A549 (cell line): ENCODE measurements around the gene RBKS. TPM values are rescaled to one million over a fixed set of nuclear protein-coding genes. Genes with fewer than 3 reads are reported as not detected.

Source experiments
- ATAC-seq, 2 experiments: fragments of 200-7000 bp in 1 of 2; fragments of >200 bp in 1 of 2; cut with Nextera tagmentation in 1 of 2; cut with Tn5 transposase in 1 of 2; 3 replicates each; pipeline versions ENCODE4 v1.8.0 to v1.9.1; 2018 to 2020; ENCODE audit warnings: mild to moderate bottlenecking in 1 of 2, moderate library complexity in 1 of 2
- CTCF ChIA-PET: fragments of 300-600 bp; sonication (Branson Sonifier 250); formaldehyde crosslinking; extraction: SDS; loops from one replicate; lab custom pipeline; 2021; ENCODE audit warnings: antibody characterized with exemption, inconsistent platforms; lab: Yijun Ruan, JAX
- POLR2A ChIA-PET: fragments of 350-600 bp; formaldehyde crosslinking; extraction: SDS; loops from one replicate; lab custom pipeline; 2021; ENCODE audit warnings: antibody characterized with exemption, inconsistent platforms; lab: Yijun Ruan, JAX
- DNase-seq, 2 experiments: peaks; one replicate each; pipeline versions ENCODE4 v3.0.0 to v3.0.0-alpha.2; 2011 to 2016; ENCODE audit warnings: low read depth in 1 of 2, low spot score in 1 of 2
- FAIRE-seq: peaks from 2 replicates; lab custom pipeline; 2011; peaks lifted over from hg19 to GRCh38; lab: Jason Lieb, UNC
- H3K27ac ChIP-seq, 2 experiments: fragments of >200 bp; sonication (Bioruptor Twin); formaldehyde crosslinking; 3 replicates each; pipeline ENCODE4 v1.5.1; 2016 to 2017
- H3K4me1 ChIP-seq: fragments of >200 bp; sonication (Bioruptor Twin); formaldehyde crosslinking; 3 replicates; pipeline ENCODE4 v1.6.1; 2016
- H3K4me2 ChIP-seq: fragments of >200 bp; sonication (Bioruptor Twin); formaldehyde crosslinking; 3 replicates; pipeline ENCODE4 v1.6.1; 2016
- H3K4me3 ChIP-seq: fragments of >200 bp; sonication (Bioruptor Twin); formaldehyde crosslinking; 3 replicates; pipeline ENCODE4 v1.5.1; 2016
- H3K9me3 ChIP-seq: fragments of >200 bp; sonication (Bioruptor Twin); formaldehyde crosslinking; 3 replicates; pipeline ENCODE4 v1.6.1; 2016
- BCL3 ChIP-seq: fragments of >200 bp; sonication (Bioruptor Twin); formaldehyde crosslinking; IDR thresholded peaks from 3 replicates; pipeline ENCODE4 v1.6.1; 2016
- BHLHE40 ChIP-seq: IDR thresholded peaks from 2 replicates; pipeline ENCODE4 v1.6.1; 2012; ENCODE audit warnings: low read depth, low read length, inconsistent platforms
- CBX2 ChIP-seq: fragments of 200-600 bp; sonication (generic); IDR thresholded peaks from 2 replicates; pipeline ENCODE4 v1.6.1; 2016; ENCODE audit warnings: low read depth, mild to moderate bottlenecking, borderline replicate concordance
- CHD4 ChIP-seq: fragments of 200-600 bp; sonication (generic); IDR thresholded peaks from 2 replicates; pipeline ENCODE4 v1.6.1; 2016; ENCODE audit warnings: antibody characterized with exemption, mild to moderate bottlenecking, borderline replicate concordance
- CTCF ChIP-seq: fragments of >200 bp; sonication (Bioruptor Twin); formaldehyde crosslinking; IDR thresholded peaks from 3 replicates; pipeline ENCODE4 v1.5.1; 2016
- EP300 ChIP-seq, 2 experiments: fragments of >200 bp; sonication (Bioruptor Twin); formaldehyde crosslinking; IDR thresholded peaks; 2 replicates in 1 of 2; 3 replicates in 1 of 2; pipeline ENCODE4 v1.6.1; 2016 to 2017
- ESRRA ChIP-seq: fragments of 150-350 bp; IDR thresholded peaks from 2 replicates; pipeline ENCODE4 v1.6.1; 2014; ENCODE audit warnings: mild to moderate bottlenecking, low read length, borderline replicate concordance
- FOSB ChIP-seq: fragments of 250-450 bp; sonication (Bioruptor Pico); IDR thresholded peaks from 2 replicates; pipeline ENCODE4 v1.5.0; 2020; ENCODE audit warnings: mild to moderate bottlenecking, moderate library complexity
- FOXS1 ChIP-seq: fragments of 250-450 bp; sonication (Bioruptor Pico); IDR thresholded peaks from 2 replicates; pipeline ENCODE4 v1.5.0; 2020; ENCODE audit warnings: mild to moderate bottlenecking, moderate library complexity
- GATA3 ChIP-seq: IDR thresholded peaks from 2 replicates; pipeline ENCODE4 v1.6.1; 2012; ENCODE audit warnings: borderline replicate concordance
- HDAC2 ChIP-seq: fragments of 200-600 bp; sonication (generic); IDR thresholded peaks from 2 replicates; pipeline ENCODE4 v1.6.1; 2016
- HEYL ChIP-seq: fragments of 250-450 bp; sonication (Bioruptor Pico); IDR thresholded peaks from 2 replicates; pipeline ENCODE4 v1.8.0; 2021; ENCODE audit warnings: mild to moderate bottlenecking, moderate library complexity
- HOXA7 ChIP-seq: fragments of 250-450 bp; sonication (Bioruptor Pico); IDR thresholded peaks from 2 replicates; pipeline ENCODE4 v1.5.0; 2020; ENCODE audit warnings: mild to moderate bottlenecking, moderate library complexity
- HOXB13 ChIP-seq: fragments of 250-450 bp; sonication (Bioruptor Pico); IDR thresholded peaks from 2 replicates; pipeline ENCODE4 v1.5.0; 2020; ENCODE audit warnings: low read depth, mild to moderate bottlenecking, moderate library complexity
- JUN ChIP-seq, 2 experiments: fragments of >200 bp; sonication (Bioruptor Twin); formaldehyde crosslinking; IDR thresholded peaks; 2 replicates in 1 of 2; 3 replicates in 1 of 2; pipeline ENCODE4 v1.6.1; 2016 to 2017
- JUNB ChIP-seq: fragments of >200 bp; sonication (Bioruptor Twin); formaldehyde crosslinking; IDR thresholded peaks from 2 replicates; pipeline ENCODE4 v1.6.1; 2016
- KDM1A ChIP-seq: fragments of 200-600 bp; sonication (generic); IDR thresholded peaks from 2 replicates; pipeline ENCODE4 v1.6.1; 2016; ENCODE audit warnings: low read depth, mild to moderate bottlenecking
- KDM5A ChIP-seq: fragments of 200-600 bp; sonication (generic); IDR thresholded peaks from 2 replicates; pipeline ENCODE4 v1.6.1; 2016; ENCODE audit warnings: antibody characterized with exemption, mild to moderate bottlenecking
- MAFK ChIP-seq: fragments of 450-650 bp; IDR thresholded peaks from 2 replicates; pipeline ENCODE4 v1.6.1; 2014; ENCODE audit not compliant: partially characterized antibody
- MAX ChIP-seq: IDR thresholded peaks from 2 replicates; pipeline ENCODE4 v1.6.1; 2012
- MYC ChIP-seq: IDR thresholded peaks from 2 replicates; pipeline ENCODE4 v1.6.1; 2012; ENCODE audit warnings: mild to moderate bottlenecking, inconsistent platforms, low read length, improper control_type of control experiment, borderline replicate concordance
- NFE2L2 ChIP-seq: fragments of 150-350 bp; conservative IDR thresholded peaks from 2 replicates; pipeline ENCODE4 v1.6.1; 2014; ENCODE audit warnings: low read length
- NR3C1 ChIP-seq: fragments of >200 bp; sonication (Bioruptor Twin); formaldehyde crosslinking; IDR thresholded peaks from 3 replicates; pipeline ENCODE4 v1.6.1; 2017
- PHF8 ChIP-seq: fragments of 200-600 bp; sonication (generic); IDR thresholded peaks from 2 replicates; pipeline ENCODE4 v1.6.1; 2016; ENCODE audit warnings: low read depth, mild to moderate bottlenecking, antibody characterized with exemption, moderate library complexity, borderline replicate concordance
- POLR2A ChIP-seq: IDR thresholded peaks from 2 replicates; pipeline ENCODE4 v1.6.1; 2012; ENCODE audit warnings: mild to moderate bottlenecking, low read length
- POLR2AphosphoS2 ChIP-seq: conservative IDR thresholded peaks from 2 replicates; pipeline ENCODE4 v1.6.1; 2012; ENCODE audit warnings: low read length, improper control_type of control experiment, inconsistent platforms
- RAD21 ChIP-seq, 2 experiments: fragments of >200 bp in 1 of 2; sonication (Bioruptor Twin) in 1 of 2; formaldehyde crosslinking in 1 of 2; IDR thresholded peaks in 1 of 2; conservative IDR thresholded peaks in 1 of 2; 2 replicates in 1 of 2; 3 replicates in 1 of 2; pipeline ENCODE4 v1.6.1; 2012 to 2018; ENCODE audit warnings: inconsistent platforms in 1 of 2
- RARB ChIP-seq: fragments of 250-450 bp; sonication (Bioruptor Pico); IDR thresholded peaks from 2 replicates; pipeline ENCODE4 v1.8.0; 2021; ENCODE audit warnings: mild to moderate bottlenecking, moderate library complexity
- RFX5 ChIP-seq: fragments of 450-650 bp; IDR thresholded peaks from 2 replicates; pipeline ENCODE4 v1.7.1; 2014; ENCODE audit warnings: antibody characterized with exemption, mild to moderate bottlenecking, moderate library complexity
- SMC3 ChIP-seq: fragments of >200 bp; sonication (Bioruptor Twin); formaldehyde crosslinking; IDR thresholded peaks from 3 replicates; pipeline ENCODE4 v1.6.1; 2018; ENCODE audit warnings: inconsistent platforms
- ZC3H11A ChIP-seq: fragments of 450-650 bp; IDR thresholded peaks from 2 replicates; pipeline ENCODE4 v1.6.1; 2014; ENCODE audit warnings: antibody characterized with exemption, mild to moderate bottlenecking
- ZNF302 ChIP-seq: fragments of 250-450 bp; sonication (Bioruptor Pico); IDR thresholded peaks from 2 replicates; pipeline ENCODE4 v1.9.0; 2021; ENCODE audit warnings: inconsistent platforms, mild to moderate bottlenecking, moderate library complexity
- ZSCAN20 ChIP-seq: fragments of 250-450 bp; sonication (Bioruptor Pico); IDR thresholded peaks from 2 replicates; pipeline ENCODE4 v1.8.0; 2022; ENCODE audit warnings: mild to moderate bottlenecking, moderate library complexity
- WGBS: methylation state at CpG from one replicate; pipeline ENCODE4 v1.1.6; 2017; ENCODE audit errors: missing lambda C conversion rate; 5-methylcytosine and 5-hydroxymethylcytosine counted together
- polyA plus RNA-seq, 4 experiments: library from polyadenylated mRNA; depleted of rRNA in 3 of 4; stranded (reverse); fragments of >200 nt; fragmentation: RNase III in 1 of 4; extraction: RNeasy Plus Mini Kit Qiagen cat#74134 plus additional on column Dnase treatment in 1 of 4; gene quantifications; 2 replicates in 3 of 4; 3 replicates in 1 of 4; pipeline ENCODE4 v1.2.3, GENCODE V29; 2011 to 2017
- TF ChIP-seq, protein P1 (sequence below): fragments of >200 bp; sonication (Bioruptor Twin); formaldehyde crosslinking; IDR thresholded peaks from 2 replicates; pipeline ENCODE4 v1.6.1; 2016
- TF ChIP-seq, protein P2 (sequence below): IDR thresholded peaks from 2 replicates; pipeline ENCODE4 v1.6.1; 2012
- TF ChIP-seq, protein P3 (sequence below): fragments of 250-450 bp; sonication (Bioruptor Pico); IDR thresholded peaks from 2 replicates; pipeline ENCODE4 v1.5.0; 2020; ENCODE audit warnings: low read depth, mild to moderate bottlenecking, moderate library complexity

Gene RBKS
- polyA plus RNA-seq, 2 of the 4 experiments (the other 2 are of a cell fraction), result 7.6 to 8.5 TPM

GRCh38 chr2:27771548-27772335, 118.4 kb downstream of the RBKS start, which contains the start of gene MRPL33:
Gene MRPL33 (plus strand): TSS chr2:27771719. CDS start chr2:27771778, 59 bp downstream.
- CTCF ChIA-PET, result interaction anchor here (1.5 to 4.0 kb wide), 5 partner anchors 18 to 68 kb away, joined by 3 to 13 read pairs (median 7); no protein-coding TSS in a partner anchor
- peak within 1 kb of the TSS; percentile 93 to 94 for H3K27ac ChIP-seq
- H3K9me3 ChIP-seq, result no peaks in the 10 kb centered on the region
- peak within 1 kb of the TSS; percentile 92 for H3K4me3 ChIP-seq
- ATAC-seq, result peak; percentile 98 to 99
- peak within 1 kb of the TSS; percentile 86 for H3K4me2 ChIP-seq
- no peak for FAIRE-seq
- POLR2A ChIA-PET, result interaction anchor here (0.9 to 1.4 kb wide), 6 partner anchors 8 to 620 kb away, joined by 3 to 5 read pairs (median 4); partner anchors contain the start of genes BABAM2 and RBKS
- peaks cover 34% of the 10 kb centered on the region for H3K4me1 ChIP-seq
- DNase-seq, result peak; percentile 95 to 99
- 2% methylated on average over 48 of the region's 48 CpGs for WGBS
- no peak for TF ChIP-seq NR3C1
- TF ChIP-seq, protein P1, sequence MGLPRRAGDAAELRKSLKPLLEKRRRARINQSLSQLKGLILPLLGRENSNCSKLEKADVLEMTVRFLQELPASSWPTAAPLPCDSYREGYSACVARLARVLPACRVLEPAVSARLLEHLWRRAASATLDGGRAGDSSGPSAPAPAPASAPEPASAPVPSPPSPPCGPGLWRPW, result no peak
- no peak for TF ChIP-seq HOXA7 (CRISPR knock-in tag)
- no peak for TF ChIP-seq MAFK
- peak; percentile 94 for TF ChIP-seq BCL3
- no peak for TF ChIP-seq HEYL (CRISPR knock-in tag)
- no peak; the same call in 2 of the 3 replicates for TF ChIP-seq SMC3
- no peak for TF ChIP-seq GATA3
- no peak for TF ChIP-seq CTCF
- TF ChIP-seq KDM5A, result peak; percentile 66; the same call in 1 of the 2 replicates
- no peak for TF ChIP-seq JUNB
- TF ChIP-seq KDM1A, result 0 out of 2 replicates have a peak, but pooled peaks have one; percentile 30
- no peak for TF ChIP-seq ZSCAN20 (CRISPR knock-in tag)
- no peak for TF ChIP-seq ZNF302 (CRISPR knock-in tag)
- peak; percentile 3; the same call in 1 of the 2 replicates for TF ChIP-seq MYC
- TF ChIP-seq RFX5, result no peak
- peak; percentile 90 for TF ChIP-seq MAX
- no peak; the same call in 1 of the 2 replicates for TF ChIP-seq FOXS1 (CRISPR knock-in tag)
- peak; percentile 76; the same call in 1 of the 2 replicates for TF ChIP-seq HOXB13
- TF ChIP-seq JUN (IDR thresholded peaks at IDR 0.05), result peak; percentile 82 to 90
- no peak; the same call in 1 of the 2 replicates for TF ChIP-seq RARB (CRISPR knock-in tag)
- TF ChIP-seq, protein P2, sequence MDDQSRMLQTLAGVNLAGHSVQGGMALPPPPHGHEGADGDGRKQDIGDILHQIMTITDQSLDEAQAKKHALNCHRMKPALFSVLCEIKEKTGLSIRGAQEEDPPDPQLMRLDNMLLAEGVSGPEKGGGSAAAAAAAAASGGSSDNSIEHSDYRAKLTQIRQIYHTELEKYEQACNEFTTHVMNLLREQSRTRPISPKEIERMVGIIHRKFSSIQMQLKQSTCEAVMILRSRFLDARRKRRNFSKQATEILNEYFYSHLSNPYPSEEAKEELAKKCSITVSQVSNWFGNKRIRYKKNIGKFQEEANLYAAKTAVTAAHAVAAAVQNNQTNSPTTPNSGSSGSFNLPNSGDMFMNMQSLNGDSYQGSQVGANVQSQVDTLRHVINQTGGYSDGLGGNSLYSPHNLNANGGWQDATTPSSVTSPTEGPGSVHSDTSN, result no peak
- no peak for TF ChIP-seq POLR2AphosphoS2
- TF ChIP-seq, protein P3, sequence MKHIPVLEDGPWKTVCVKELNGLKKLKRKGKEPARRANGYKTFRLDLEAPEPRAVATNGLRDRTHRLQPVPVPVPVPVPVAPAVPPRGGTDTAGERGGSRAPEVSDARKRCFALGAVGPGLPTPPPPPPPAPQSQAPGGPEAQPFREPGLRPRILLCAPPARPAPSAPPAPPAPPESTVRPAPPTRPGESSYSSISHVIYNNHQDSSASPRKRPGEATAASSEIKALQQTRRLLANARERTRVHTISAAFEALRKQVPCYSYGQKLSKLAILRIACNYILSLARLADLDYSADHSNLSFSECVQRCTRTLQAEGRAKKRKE (CRISPR knock-in tag), result no peak
- TF ChIP-seq CBX2, result no peak
- TF ChIP-seq RAD21 (conservative IDR thresholded peaks at IDR 0.05 in 1 of 2, IDR thresholded peaks at IDR 0.05 in 1 of 2), result 0 out of 5 replicates have a peak, but pooled peaks of 1 of the 2 experiments have one; percentile 3
- TF ChIP-seq HDAC2, result no peak
- TF ChIP-seq FOSB (CRISPR knock-in tag), result no peak; the same call in 1 of the 2 replicates
- TF ChIP-seq PHF8, result peak; percentile 92
- TF ChIP-seq POLR2A, result peak; percentile 74
- TF ChIP-seq BHLHE40, result no peak
- TF ChIP-seq CHD4, result no peak
- TF ChIP-seq NFE2L2, result no peak
- no peak for TF ChIP-seq ZC3H11A
- TF ChIP-seq ESRRA, result no peak
- no peak for TF ChIP-seq EP300 (IDR thresholded peaks at IDR 0.05)
